Cardiac muscle cell (in vitro differentiated cells and primary cell): ENCODE data around the gene LEPROT. TPM values are rescaled to one million over a fixed set of nuclear protein-coding genes. Genes with fewer than 3 reads are reported as not detected.
A peak's percentile ranks its signal among the peaks of the same experiment; 100 is the strongest.

ENCODE experiments used
- DNase-seq, 2 donors: peaks; one replicate each; pipeline versions ENCODE4 v3.0.0 to v3.0.0-alpha.2; 2010 to 2017; ENCODE audit warnings: low read depth in 1 of 2, low spot score in 1 of 2
- H3K27ac ChIP-seq: fragments of 200-600 bp; sonication (generic); 2 replicates; pipeline ENCODE4 v1.5.1; 2016
- H3K27me3 ChIP-seq: fragments of 200-600 bp; sonication (generic); 2 replicates; pipeline ENCODE4 v1.6.0; 2016; ENCODE audit warnings: control low read depth
- H3K36me3 ChIP-seq: fragments of 200-600 bp; sonication (generic); 2 replicates; pipeline ENCODE4 v1.5.1; 2016; ENCODE audit warnings: control low read depth
- H3K4me1 ChIP-seq: fragments of 200-600 bp; sonication (generic); 2 replicates; pipeline ENCODE4 v1.8.1; 2017; ENCODE audit warnings: low read depth, mild to moderate bottlenecking, mixed run types
- H3K4me3 ChIP-seq: fragments of 200-600 bp; sonication (generic); 2 replicates; pipeline ENCODE4 v1.5.1; 2016; ENCODE audit warnings: mild to moderate bottlenecking
- H3K9me3 ChIP-seq: fragments of 200-600 bp; sonication (generic); 2 replicates; pipeline ENCODE4 v1.5.1; 2017; ENCODE audit warnings: low read depth, mild to moderate bottlenecking, control low read depth
- CTCF ChIP-seq: IDR thresholded peaks from 2 replicates; pipeline ENCODE4 v1.5.1; 2012; ENCODE audit warnings: low read depth, mild to moderate bottlenecking, low read length
- polyA plus RNA-seq: library from polyadenylated mRNA; unstranded; fragments of >200 nt; fragmentation: Nextera tagmentation; extraction: Ambion mirVana; gene quantifications from 2 replicates; pipeline ENCODE4 v1.2.1, GENCODE V29; 2016
- total RNA-seq: library from RNA; depleted of rRNA; stranded (reverse); fragments of >200 nt; gene quantifications from 2 replicates; pipeline ENCODE4 v1.2.3, GENCODE V29; 2016

The LEPROT gene
- total and polyA plus RNA-seq, 2 experiments from 2014 or later: 43.3 to 57.7 TPM

DNA sequence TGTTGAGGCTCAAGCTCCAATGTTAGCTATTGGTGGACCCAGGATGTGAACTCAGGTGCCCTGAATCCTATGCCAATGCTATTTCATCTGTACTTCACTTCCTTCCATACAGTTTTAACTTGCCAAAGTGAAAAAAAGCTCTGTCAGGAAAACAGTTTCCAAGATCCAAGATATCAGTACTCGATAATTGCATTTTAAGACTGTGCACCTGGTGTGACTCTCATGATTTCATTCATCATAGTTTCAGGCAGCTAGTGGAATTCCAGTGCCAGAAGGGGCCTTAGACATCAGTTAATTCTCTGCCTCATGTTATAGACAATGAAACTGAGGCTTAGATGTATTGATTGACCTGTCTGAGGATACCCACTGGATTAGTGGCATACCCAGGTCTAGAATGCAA, 26.5 kb upstream of the LEPROT start:
- DNase-seq: no peak
- no peak for TF ChIP-seq CTCF
- Histone ChIP-seq H3K27me3 (no peaks in the 10 kb centered on the region), H3K36me3 (peaks cover 76% of the 10 kb centered on the region), H3K27ac (no peak overlapping the region), H3K9me3 (no peaks in the 10 kb centered on the region), H3K4me3 (no peak overlapping the region), H3K4me1 (no peaks in the 10 kb centered on the region)

- H3K9me3 ChIP-seq: no peaks in the 10 kb centered on the region
- H3K36me3 ChIP-seq: peaks cover 64% of the 10 kb centered on the region
- TF ChIP-seq CTCF: no peak
- H3K4me1 ChIP-seq: no peaks in the 10 kb centered on the region
- no peak overlapping the region for H3K4me3 ChIP-seq
- DNase-seq: peak in 1 of 2 donors; percentile 7
- H3K27me3 ChIP-seq: no peaks in the 10 kb centered on the region
- H3K27ac ChIP-seq: no peak overlapping the region
Observed at GRCh38 chr1:65395887-65396612, 24.4 kb upstream of the LEPROT start.

DNA sequence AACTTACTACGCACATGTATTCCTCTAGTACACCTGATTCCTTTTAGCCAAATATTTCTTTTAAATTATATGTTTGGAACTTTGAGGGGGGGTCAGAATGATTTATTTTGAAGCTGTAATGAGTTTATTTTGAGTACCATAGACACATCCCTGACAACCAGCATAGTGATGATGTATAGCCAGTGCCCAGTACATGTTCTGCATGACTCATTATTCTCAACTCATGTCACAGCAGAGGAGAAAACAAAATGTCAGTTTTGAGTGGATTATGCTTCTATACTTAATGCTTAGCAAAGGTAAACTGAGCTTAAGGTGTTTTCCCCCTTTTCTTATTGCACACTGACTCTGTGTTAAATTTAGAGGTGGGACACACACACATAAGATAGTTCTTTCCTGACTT, 22.4 kb upstream of the LEPROT start:
- Histone ChIP-seq H3K9me3 (no peaks in the 10 kb centered on the region), H3K4me1 (no peaks in the 10 kb centered on the region)
- TF ChIP-seq CTCF: no peak

GRCh38 chr1:65399003-65399402, 21.5 kb upstream of the LEPROT start:
- no peak for TF ChIP-seq CTCF
- H3K27me3 ChIP-seq: no peaks in the 10 kb centered on the region
- H3K36me3 ChIP-seq: peaks cover 59% of the 10 kb centered on the region
- no peak for DNase-seq
- no peak overlapping the region for H3K4me3 ChIP-seq
- H3K27ac ChIP-seq: no peak overlapping the region
- no peaks in the 10 kb centered on the region for H3K4me1 ChIP-seq
- H3K9me3 ChIP-seq: no peaks in the 10 kb centered on the region

More for the DNA sequence above, 22.4 kb upstream of the LEPROT start:
- Histone ChIP-seq H3K27me3 (no peaks in the 10 kb centered on the region), H3K36me3 (peaks cover 59% of the 10 kb centered on the region), H3K4me3 (no peak overlapping the region), H3K27ac (peak overlapping the region; percentile 0)
- no peak for DNase-seq

DNA sequence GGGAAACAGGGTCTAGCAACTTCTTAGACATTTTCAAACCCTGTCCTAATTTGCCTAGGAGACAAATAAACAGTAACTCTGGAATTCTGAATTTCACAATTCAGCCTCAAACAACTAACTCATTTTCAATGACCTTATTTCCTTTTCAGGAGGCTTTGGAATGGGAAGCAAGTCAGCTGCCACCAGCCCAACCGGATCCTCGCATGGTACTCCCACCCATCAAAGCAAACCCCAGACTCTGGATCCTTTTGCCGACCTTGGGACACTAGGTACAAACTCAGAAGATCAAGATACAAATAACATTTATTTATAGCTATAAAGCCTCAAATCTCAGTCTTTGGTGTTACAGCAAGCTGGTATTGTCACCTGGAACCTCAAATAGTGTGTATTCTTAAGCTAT, 18.9 kb upstream of the LEPROT start:
- no peak for TF ChIP-seq CTCF
- DNase-seq: no peak
- Histone ChIP-seq H3K36me3 (peaks cover 56% of the 10 kb centered on the region), H3K27ac (no peak overlapping the region), H3K9me3 (no peaks in the 10 kb centered on the region), H3K4me1 (no peaks in the 10 kb centered on the region), H3K4me3 (no peak overlapping the region), H3K27me3 (no peaks in the 10 kb centered on the region)
